HG03571 (cell line): Measurements from ENCODE around the gene ABCD4.

ENCODE experiments used
- ATAC-seq: cut with Tn5 transposase; IDR thresholded peaks from one replicate; pipeline ENCODE4 v1.9.1; 2021; ENCODE audit not compliant: unreplicated experiment

Gene ABCD4

GRCh38 chr14:74260525-74261233 lies 42.1 kb downstream of the ABCD4 start:
- no peak for ATAC-seq

DNA sequence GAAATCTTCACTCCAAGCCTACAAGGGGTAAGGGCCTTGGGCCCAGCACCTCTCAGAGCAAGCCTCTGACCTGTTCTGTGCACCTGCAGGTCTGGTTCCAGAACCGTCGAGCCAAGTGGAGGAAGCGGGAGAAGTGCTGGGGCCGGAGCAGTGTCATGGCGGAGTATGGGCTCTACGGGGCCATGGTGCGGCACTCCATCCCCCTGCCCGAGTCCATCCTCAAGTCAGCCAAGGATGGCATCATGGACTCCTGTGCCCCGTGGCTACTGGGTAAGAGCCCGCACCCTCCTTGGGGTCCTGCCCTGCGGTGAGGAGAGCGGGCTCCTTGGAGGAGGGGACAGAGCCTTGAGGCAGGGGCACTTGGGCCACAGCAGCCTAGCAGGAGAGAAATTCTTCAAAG lies 43.2 kb downstream of the ABCD4 start:
- no peak for ATAC-seq

DNA sequence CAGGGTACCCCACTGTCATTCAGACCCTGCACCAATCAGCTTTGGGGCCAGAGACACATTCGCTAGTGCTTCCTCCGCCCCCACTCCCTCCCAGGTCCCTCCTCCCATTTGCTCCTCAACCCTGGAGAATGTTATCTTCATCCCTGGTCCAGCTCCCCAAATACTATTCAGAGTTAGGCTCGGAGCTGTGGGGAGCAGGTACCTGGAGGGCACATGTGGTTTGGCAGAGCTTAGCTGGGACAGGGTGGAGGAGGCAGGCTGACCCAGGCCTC lies 44.0 kb downstream of the ABCD4 start:
- ATAC-seq, result no peak

- no peak for ATAC-seq
Measured at GRCh38 chr14:74257941-74258763, 44.6 kb downstream of the ABCD4 start.

- ATAC-seq, result no peak
Measured at GRCh38 chr14:74257078-74257940, 45.4 kb downstream of the ABCD4 start.

GRCh38 chr14:74255281-74255680 lies 47.5 kb downstream of the ABCD4 start:
- ATAC-seq, result no peak

DNA sequence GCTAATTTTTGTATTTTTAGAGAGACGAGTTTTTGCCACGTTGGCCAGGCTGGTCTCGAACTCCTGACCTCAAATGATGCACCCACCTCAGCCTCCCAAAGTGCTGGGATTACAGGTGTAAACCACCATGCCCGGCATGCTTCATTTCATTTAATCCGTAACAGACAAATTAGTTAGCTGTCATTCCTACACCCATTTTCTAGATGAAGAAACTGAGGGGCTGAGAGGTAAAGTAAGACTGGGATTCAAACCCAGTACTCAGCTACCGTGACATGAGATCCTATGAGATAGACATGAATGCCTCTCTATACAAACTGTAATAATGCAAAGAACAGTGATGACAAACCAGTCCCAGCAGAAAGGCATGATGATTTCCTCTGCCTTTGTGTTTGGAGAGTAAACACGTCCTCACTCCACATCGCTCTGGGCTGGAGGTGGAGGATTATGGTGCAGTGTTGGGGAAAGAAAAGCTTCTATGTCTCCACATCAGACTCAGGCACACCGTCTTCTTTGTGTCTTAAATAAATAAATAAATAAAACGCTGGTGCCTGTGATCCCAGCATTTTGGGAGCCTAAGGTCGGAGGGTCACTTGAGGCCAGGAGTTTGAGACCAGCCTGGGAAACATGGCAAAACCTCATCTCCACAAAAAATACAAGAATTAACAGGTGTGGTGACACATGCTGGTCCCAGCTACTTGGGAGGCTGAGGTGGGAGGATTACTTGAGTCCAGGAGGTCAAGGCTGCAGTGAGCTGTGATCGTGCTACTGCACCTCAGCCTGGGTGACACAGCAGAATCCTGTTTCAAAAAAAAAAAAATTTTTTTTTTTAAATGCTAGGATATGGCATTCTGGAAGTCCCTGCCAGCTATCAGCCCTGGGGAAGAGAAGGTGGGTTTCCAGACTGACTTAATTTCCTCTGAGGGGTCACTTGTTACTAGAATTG lies 53.0 kb downstream of the ABCD4 start:
- ATAC-seq, result no peak

GRCh38 chr14:74248017-74248416 lies 54.7 kb downstream of the ABCD4 start:
- ATAC-seq, result no peak

DNA sequence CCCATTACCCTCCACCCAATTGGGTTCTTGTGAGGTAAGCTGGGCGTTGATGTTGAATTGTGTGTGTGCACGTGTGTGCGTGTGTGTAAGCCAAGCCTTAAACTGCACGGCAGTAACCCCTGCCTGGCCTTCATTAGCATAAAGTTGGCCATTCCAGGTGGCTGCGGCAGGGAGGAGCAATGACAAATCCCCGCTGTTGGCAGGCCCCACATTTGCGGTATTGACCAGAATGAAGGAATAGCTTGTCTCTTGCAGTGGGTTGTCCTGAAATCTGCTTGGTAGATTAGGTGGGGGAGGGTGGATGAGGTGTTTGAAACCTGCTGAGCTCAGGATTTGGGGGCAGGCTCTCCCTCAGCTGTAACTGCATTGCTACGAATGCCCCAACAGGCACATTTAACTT lies 56.2 kb downstream of the ABCD4 start:
- no peak for ATAC-seq

DNA sequence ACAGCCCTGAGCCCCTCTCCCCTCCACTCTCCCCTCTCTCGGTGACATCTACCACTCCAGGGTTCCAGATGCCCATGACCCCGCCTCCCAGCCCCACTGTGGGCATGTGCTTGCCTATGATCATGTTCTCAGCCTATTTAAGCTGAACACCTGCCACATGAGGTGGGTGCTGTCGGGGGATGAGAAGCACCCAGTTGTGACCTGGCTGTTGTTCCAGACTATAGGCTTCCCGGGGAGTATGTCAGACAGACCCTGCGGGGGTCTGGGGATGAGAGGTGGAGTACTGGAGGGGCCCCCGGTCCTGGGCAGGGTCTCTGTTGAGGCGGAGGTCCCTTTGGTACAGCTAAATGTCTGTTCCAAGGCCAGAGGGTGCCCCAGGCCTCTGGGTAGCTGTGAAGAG lies 57.4 kb downstream of the ABCD4 start:
- no peak for ATAC-seq

DNA sequence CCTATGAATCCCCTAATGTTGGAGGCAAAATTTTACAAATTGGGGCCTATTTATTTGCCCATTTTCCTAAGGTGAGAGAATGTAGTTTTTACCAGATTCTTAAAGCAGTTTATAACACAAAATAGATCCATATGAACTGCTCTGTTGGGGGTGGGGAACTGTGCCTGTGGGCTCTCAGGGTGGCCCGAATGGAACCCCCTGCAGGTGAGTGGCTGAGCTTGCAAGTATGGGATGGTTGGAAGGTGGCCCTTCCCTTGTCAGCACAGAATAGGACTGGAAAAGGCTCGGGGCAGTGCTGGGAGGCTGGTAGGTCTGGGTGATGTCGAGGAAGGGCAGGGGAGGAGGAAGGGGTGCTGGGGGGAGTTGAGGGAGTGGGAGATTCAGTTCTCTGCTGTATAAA lies 58.6 kb downstream of the ABCD4 start:
- no peak for ATAC-seq

GRCh38 chr14:74243051-74243450 lies 59.7 kb downstream of the ABCD4 start:
- ATAC-seq, result no peak

DNA sequence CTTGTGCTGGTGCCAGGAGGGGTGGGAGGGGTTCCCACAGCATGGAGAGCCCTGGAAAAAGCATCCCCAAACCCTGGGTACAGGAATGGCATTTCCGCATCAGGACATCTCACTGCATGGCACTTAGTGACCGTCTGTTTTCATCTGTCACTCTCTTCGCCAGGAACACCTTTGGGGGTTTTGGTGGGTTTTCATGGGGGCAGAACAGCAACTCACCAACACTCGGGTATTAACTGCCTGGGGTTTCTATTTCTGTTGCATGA lies 60.0 kb downstream of the ABCD4 start:
- ATAC-seq, result no peak

DNA sequence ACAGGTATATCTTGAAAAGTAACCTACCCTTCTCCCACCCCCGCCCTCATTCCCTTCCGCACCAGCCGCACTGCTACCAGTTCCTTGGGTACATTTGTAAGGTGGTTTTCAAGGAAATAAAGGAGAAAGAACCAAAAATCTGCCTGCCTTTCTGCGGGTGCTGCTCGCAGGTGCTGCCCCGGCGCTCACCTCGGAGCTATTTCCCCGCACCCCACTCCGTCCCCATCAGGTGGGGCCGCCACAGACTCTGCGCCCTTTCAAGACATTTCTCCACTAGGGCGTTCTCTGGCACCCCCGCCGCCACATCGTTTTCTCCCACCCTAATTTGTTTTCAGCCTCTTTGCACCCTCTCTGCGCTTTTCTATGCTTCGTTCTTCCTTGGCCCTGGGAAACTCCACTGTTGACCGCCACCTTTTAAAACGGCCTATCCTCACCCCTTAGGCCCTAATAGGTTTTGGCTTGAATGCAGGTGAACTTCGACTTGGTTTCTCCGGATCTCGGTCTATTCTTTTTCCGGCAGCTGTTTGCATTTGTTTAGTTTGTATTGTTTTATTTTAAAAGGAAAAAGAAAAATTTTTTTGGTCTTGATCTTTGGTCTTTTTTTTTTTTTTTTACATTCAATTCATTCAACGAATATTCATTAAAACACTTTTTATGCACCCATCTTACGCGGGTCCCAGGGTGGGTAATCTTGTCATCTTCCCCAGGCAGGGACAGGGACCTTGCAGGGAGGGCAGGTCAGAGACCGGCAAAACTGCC lies 60.5 kb downstream of the ABCD4 start:
- ATAC-seq, result no peak

- ATAC-seq, result no peak
Measured at GRCh38 chr14:74241652-74242017, 61.1 kb downstream of the ABCD4 start.

DNA sequence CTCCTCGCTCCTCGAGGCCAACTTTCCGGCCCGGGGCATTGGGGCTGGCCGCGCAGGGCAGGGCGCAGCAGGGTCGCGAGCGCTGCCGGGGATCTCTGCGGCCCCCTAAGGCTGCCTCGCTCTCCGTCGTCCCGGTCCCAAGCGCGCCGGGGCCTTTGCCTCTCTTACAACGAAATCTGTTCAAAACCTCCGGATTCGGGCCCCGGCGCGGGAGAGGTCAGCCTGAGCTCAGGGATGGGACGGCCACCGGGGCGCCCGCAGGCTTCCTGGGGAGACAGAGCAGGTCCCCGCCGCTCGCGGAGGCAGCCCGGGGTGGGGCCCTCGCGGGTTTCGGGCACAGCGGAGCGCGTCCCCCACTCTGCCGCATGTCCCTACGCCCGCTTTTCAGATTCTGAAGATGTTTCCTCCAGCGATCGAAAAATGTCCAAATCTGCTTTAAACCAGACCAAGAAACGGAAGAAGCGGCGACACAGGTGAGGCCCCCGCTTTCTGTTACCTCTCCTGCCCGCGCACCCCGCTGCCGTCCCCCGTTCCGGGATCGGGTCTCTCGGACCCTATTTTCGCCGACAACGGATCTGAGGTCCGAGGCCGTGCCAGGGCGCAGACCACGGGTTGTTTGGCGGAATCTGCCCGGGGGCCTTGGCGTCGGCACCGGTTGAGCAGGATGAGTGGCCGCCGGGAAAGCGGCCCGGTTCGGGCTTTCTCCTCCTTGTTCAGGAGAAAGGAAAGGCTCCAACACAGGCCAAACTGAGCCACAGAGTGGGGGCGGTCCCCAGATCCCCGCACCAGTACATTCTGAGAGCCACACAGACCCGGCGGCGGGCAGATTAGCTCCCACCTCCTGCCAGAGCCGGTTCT lies 61.7 kb downstream of the ABCD4 start:
- ATAC-seq, result no peak

- ATAC-seq, result no peak
Measured at GRCh38 chr14:74239848-74240793, 62.6 kb downstream of the ABCD4 start.
